HG03039 (cell line): ENCODE data around the gene CTNNAL1.
"Not testable (repeated sequence)": the region's sequence is repeated elsewhere in the genome, so short reads cannot be mapped to it uniquely, and the experiment has no call there.

ENCODE experiments used
- ATAC-seq: cut with Tn5 transposase; IDR thresholded peaks from one replicate; pipeline ENCODE4 v1.9.1; 2021; ENCODE audit warnings: mild to moderate bottlenecking, moderate library complexity; ENCODE audit not compliant: unreplicated experiment

CTNNAL1 gene

DNA sequence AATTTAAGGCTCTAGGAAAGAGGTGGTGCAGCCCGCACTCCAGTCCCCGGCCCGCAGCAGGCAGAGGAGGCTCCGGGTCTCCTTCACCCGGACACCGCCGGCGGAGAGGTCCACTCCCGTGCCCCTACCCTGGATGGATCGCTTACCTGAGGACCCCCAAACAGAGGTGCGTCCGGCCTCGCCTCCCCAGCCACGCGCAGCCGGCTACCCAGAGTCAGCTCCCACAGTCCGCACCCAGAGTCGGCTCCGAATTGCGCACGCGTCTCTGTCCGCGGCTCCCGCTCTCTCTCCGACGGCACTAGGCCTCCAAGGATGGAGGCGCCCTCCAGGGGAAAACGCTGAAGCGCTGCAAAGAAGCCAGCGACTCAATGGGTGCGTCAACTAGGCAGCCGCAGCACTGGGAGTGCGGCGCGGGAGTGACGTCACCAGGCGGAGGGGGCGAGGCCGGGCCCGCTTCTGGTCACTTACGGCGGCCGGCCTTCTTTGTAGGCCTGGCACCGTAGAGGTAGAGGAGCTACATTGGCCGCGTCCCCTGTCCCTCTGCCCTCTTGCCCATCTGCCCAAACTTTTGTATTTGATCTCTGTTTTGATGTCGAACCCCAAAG is 79.5 kb downstream of the CTNNAL1 start, which contains the start of gene ELP1:
Gene ELP1 (minus strand): TSS at position 407 of the 605 bp plus-strand sequence. CDS start 2,978 bp downstream, outside the sequence.
- peak; percentile 87 for ATAC-seq

- no peak for ATAC-seq
Measured at GRCh38 chr9:108933231-108933717, 80.0 kb downstream of the CTNNAL1 start.

DNA sequence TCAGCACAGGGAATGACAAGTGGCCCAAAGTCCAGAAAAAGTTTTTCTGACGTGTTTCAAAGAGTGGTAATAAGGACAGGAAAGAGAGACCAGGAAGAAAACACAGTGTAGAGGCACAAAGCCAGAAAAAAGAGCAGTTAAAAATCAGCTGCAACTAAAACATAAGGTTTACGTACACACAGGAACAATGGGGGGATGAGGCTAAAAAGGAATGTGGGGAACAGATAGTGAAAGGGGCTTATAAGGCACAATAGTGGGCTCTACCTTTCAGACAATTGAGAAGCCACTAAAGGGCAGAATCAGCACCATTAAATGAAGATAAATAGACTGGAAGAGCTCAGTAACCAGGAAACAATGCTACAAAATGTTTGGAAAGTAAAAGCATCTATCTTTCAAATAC is 84.9 kb downstream of the CTNNAL1 start:
- no peak for ATAC-seq

GRCh38 chr9:108924466-108924865 is 88.8 kb downstream of the CTNNAL1 start:
- ATAC-seq, result no peak

- no peak for ATAC-seq
Measured at GRCh38 chr9:108921200-108921599, 92.1 kb downstream of the CTNNAL1 start.

DNA sequence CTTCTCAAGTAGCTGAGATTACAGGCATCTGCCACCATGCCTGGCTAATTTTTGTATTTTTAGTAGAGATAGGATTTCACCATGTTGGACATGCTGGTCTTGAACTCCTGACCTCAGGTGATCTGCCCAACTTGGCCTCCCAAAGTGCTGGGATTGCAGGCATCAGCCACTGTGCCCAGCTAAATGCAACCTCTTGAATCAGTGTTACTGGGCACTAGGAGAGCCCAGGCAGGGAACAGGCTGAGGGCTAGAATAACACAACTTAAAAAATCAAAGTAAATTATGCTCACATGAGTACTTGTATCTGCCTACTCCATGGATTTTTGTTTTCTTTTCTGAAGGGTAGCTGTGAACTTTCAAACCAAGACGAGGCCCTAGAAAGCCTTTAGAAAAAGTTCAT is 92.9 kb downstream of the CTNNAL1 start:
- not testable (repeated sequence) for ATAC-seq

DNA sequence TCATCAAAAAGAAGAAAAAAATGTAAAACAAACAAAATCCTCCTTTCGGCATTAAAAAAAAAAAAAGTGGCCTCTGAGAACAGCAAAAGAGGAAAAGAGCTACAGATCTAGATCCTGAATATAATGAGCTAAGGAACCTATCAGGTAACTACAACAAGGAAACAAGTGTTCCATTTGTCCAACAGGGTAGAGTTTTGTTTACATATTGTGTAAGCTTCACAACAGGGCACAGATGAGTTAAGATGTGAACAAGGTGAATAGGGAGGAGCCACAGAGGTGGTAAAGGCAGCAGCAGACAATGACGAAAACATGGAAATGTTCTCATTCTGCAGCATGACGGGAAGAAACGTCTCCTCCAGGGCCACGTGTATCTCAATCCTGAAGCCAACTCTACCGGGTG is 93.8 kb downstream of the CTNNAL1 start:
- ATAC-seq, result no peak

- no peak for ATAC-seq
Measured at GRCh38 chr9:108913391-108913790, 99.9 kb downstream of the CTNNAL1 start.

GRCh38 chr9:108911820-108912219 is 101.5 kb downstream of the CTNNAL1 start:
- no peak for ATAC-seq

DNA sequence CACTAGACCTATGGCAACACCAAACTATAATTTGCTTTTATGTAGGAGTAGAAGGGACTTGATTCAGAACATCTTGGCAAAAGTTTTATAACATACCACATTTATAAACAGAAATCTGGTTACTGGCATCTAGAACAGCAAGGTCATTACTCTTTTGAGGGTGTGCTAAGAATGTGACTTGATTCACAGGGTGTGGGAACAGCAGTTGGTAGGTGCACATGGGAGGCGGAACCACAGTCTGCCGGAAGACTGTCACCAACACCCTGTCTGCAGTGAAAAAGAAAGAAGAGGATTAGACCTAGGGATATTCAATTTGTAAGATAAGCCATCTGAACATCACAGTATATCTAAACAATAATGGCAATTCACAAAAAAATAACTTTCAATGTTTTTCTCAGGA is 102.4 kb downstream of the CTNNAL1 start:
- no peak for ATAC-seq

GRCh38 chr9:108910402-108910801 is 102.9 kb downstream of the CTNNAL1 start:
- no peak for ATAC-seq

DNA sequence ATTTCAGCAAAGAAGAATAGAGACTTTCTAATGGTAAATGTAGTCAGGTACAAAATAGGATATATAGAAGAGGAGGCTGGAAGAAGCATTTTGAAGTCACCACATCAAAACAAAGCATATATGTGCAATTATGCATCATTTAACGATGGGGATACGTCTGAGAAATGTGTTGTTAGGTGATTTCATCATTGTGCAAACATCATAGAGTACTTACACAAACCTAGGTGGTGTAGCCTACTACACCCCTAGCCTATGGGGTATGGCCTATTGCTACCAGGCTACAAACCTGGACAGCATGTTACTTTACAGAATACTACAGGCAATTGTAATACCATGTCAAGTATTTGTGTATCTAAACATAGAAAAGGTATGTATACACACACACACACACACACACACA is 107.8 kb downstream of the CTNNAL1 start:
- ATAC-seq, result no peak

GRCh38 chr9:108904161-108904560 is 109.1 kb downstream of the CTNNAL1 start:
- no peak for ATAC-seq

DNA sequence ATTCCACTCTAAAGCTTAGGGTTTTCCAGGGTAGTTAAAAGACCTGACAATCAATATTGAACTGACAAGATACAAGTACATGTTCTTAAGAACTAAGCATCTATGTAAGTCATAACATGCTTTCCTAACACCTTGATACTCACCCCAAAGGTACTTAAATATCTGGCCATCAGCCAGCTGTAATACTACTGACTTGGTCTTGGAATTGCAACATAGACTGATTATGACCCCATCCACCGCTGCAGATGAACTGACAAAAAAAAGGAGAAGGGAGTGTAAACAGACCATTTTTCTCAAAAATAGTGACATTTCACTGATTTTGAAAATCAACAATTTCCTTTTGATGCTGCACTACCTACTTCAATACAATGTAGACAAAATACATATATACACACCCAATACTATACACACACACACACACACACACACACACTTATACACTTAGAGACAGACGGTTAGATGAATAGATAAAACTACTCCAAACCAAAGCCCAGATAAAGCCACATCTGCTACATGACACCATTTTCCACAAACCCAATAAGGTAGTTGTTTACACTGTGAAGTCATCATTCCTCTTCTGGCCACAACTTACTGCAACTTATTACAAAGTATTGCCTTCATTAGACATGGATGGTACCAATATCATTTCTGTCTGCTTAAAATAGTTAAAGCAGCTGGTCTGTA is 109.7 kb downstream of the CTNNAL1 start:
- no peak for ATAC-seq

DNA sequence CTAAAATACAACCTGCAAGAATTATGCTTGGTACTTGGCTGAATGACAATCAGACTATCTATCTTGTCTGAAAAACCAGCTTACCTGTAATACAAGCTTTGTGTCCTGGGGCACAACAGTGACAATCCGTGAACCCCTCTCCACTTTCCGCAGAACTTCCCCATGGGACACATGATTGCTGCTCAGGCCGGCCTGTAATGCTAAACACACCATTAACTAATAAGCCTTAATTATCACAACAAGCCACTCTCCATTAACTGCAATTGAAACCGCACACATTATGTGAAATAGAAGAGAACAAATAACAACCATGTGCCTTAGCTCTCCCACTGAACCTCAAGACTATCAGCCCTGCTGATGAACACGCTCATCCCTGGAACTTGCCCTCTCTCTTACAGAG is 113.1 kb downstream of the CTNNAL1 start:
- no peak for ATAC-seq

DNA sequence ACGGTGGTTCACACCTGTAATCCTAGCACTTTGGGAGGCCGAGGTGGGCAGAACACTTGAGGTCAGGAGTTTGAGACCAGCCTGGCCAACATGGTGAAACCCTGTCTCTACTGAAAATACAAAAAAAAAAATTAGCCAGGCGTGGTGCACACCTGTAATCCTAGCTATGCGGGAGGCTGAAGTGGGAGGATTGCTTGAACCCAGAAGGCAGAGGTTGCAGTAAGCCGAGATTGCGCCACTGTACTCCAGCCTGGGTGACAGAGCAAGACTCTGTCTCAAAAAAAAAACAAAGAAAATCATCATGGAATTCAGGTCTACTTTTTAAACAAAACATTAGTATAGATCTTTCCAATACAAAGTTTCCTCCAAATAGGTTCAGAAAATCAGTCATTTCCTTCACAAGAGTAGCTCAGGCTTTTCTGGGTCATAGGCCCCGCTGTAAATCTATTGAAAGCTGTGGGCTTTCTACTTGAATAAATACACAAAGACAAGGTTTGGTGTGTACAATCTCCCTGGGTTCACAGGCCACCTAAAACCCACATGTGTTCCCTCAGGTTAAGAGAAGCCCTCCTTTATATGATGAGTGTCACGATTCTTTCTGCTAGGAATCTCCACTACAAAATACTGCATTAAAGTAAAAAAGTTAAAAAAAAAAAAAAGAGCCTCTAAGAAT is 114.1 kb downstream of the CTNNAL1 start:
- not testable (repeated sequence) for ATAC-seq

DNA sequence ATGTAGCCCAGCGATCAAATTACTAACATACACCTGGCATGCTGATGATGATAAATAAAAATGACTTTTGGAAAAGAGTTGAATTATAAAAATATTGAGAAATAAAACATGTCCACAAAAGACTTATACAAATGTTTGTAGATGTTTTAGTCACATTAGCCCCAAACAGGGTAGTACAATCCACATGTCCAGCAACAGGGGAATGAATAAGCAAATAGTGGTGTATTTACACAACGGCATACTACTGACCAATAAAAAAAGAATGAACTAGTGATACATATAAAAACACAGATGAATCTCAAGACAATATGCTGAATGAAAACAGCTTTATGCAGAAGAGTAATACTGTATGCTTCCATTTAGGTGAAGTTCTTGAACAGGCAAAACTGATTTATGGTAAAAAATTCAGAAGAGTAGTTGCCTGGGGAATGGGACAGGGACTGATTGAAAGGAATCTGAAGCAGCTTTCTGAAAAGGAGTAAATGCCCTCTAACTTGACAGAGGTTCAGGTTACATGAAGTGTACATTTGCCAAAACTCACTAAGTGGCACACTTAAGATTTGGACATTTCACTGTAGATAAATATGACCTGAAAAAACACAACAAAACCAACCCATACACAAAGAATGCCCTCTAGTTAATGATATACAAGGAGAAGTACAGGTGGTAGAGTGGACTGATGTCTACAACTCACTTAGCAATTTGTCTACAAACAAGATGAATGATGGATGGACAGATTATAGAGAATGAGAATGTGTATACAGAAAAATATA is 115.8 kb downstream of the CTNNAL1 start:
- ATAC-seq, result no peak

DNA sequence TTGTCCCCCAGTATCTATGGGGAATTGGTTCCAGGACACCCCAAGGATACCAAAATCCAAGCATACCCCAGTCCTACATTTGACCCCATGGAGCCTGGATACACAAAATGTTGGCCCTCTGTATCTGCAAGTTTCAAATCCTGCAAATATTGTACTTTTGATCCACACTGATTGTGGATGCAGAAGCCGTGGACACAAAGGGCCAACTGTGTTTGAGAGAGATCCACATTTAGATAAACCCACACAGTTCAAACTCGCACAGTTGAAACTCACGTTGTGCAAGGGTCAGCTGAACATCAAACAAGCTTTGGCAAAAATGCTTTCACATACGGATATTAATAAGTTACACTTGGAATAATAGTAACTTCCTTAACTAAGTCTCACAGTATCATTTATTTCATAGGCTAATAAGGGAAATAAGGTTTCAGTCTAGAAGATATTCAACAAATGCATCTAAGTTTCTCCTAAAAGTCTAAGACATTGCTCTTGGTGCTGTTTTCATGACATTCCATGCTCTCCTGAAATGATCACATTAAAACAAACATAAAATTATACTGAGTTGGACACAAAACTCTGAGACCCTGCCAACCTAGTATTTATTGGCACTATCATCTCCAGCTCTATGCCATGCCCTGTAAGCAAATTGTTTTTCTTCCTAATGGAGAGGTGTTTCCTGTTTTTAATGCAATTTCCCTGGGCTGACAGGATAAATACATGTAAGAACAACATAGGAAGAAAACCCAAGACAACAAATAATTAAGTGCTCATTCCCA is 118.9 kb downstream of the CTNNAL1 start:
- no peak for ATAC-seq
